K562 (cell line): Measurements from ENCODE around the gene GOLGA5. TPM values are rescaled to one million over a fixed set of nuclear protein-coding genes. Genes with fewer than 3 reads are reported as not detected.

Source experiments
- CBFA2T3 ChIP-seq: fragments of 450-650 bp; IDR thresholded peaks from 2 replicates; pipeline ENCODE4 v1.6.1; 2017
- FUS ChIP-seq: fragments of 200-400 bp; formaldehyde crosslinking; optimal IDR thresholded peaks from 2 replicates; pipeline ENCODE3; 2017; ENCODE audit warnings: low read depth, low read length
- MLLT1 ChIP-seq, 2 experiments: fragments of 450-650 bp; IDR thresholded peaks; 2 replicates each; pipeline ENCODE4 v1.6.1; 2016
- NRF1 ChIP-seq, 2 experiments: fragments of 450-650 bp; IDR thresholded peaks in 1 of 2; conservative IDR thresholded peaks in 1 of 2; 2 replicates each; pipeline ENCODE4 v1.6.1; 2014; ENCODE audit warnings: mild to moderate bottlenecking in 2 of 2
- UBTF ChIP-seq, 2 experiments: IDR thresholded peaks; 2 replicates each; pipeline ENCODE4 v1.6.1; 2012; ENCODE audit warnings: improper control_type of control experiment in 2 of 2, low read depth in 2 of 2, low read length in 2 of 2, borderline replicate concordance in 1 of 2
- ZNF12 ChIP-seq: sonication (generic); formaldehyde crosslinking; IDR thresholded peaks from 2 replicates; pipeline ENCODE4 v1.4.0; 2020; ENCODE audit warnings: mild to moderate bottlenecking, missing genetic modification reagents
- ZNF134 ChIP-seq: fragments of 250-450 bp; sonication (Bioruptor Pico); conservative IDR thresholded peaks from 2 replicates; pipeline ENCODE4 v1.4.0; 2020
- ZNF586 ChIP-seq: fragments of 450-650 bp; formaldehyde crosslinking; conservative IDR thresholded peaks from 2 replicates; pipeline ENCODE4 v1.4.0; 2020; ENCODE audit warnings: mild to moderate bottlenecking, moderate library complexity
- ZNF764 ChIP-seq: fragments of 250-450 bp; sonication (Bioruptor Pico); IDR thresholded peaks from 2 replicates; pipeline ENCODE4 v1.4.0; 2020; ENCODE audit warnings: low read depth, mild to moderate bottlenecking, moderate library complexity
- polyA plus RNA-seq, 8 experiments: library from polyadenylated mRNA; depleted of rRNA in 4 of 8; stranded (reverse) in 5 of 8; unstranded in 3 of 8; fragments of >200 nt; fragmentation: Nextera tagmentation in 2 of 8; fragmentation: Illumina TruSeq in 1 of 8; extraction: Ambion mirVana in 2 of 8; extraction: Trizol in 1 of 8; gene quantifications; 2 replicates each; pipeline versions ENCODE4 v1.2.1 to v1.2.3, GENCODE V29; 2011 to 2014; ENCODE audit warnings: inconsistent platforms in 1 of 8, missing spikeins in 1 of 8
- total RNA-seq, 7 experiments: library from RNA; depleted of rRNA in 6 of 7; stranded (reverse); fragments of >200 nt in 6 of 7; fragmentation: Illumina TruSeq in 2 of 7; extraction: Trizol in 2 of 7; gene quantifications; 2 replicates each; pipeline versions ENCODE4 v1.2.1 to v1.2.3, GENCODE V29; 2011 to 2021; ENCODE audit warnings: low replicate concordance in 1 of 7
- TF ChIP-seq, protein P1 (sequence below): fragments of 450-650 bp; IDR thresholded peaks from 2 replicates; pipeline ENCODE4 v1.6.1; 2016; ENCODE audit warnings: low read depth
- TF ChIP-seq, protein P2 (sequence below): IDR thresholded peaks from 2 replicates; pipeline ENCODE4 v1.6.1; 2014; ENCODE audit warnings: antibody characterized with exemption

GOLGA5 gene
- total and polyA plus RNA-seq, 9 of the 15 experiments (the other 6 are each of a cell fraction or from before 2014, with no cell fraction given), result 5.7 to 19.6 (median 12.7) TPM

GRCh38 chr14:92846162-92846897, 52.2 kb downstream of the GOLGA5 start (continued):
- peak; percentile 66 for TF ChIP-seq CBFA2T3
- TF ChIP-seq NRF1 (conservative IDR thresholded peaks at IDR 0.05 in 1 of 2, IDR thresholded peaks at IDR 0.05 in 1 of 2), result no peak
- TF ChIP-seq FUS, result no peak
- TF ChIP-seq, protein P1, sequence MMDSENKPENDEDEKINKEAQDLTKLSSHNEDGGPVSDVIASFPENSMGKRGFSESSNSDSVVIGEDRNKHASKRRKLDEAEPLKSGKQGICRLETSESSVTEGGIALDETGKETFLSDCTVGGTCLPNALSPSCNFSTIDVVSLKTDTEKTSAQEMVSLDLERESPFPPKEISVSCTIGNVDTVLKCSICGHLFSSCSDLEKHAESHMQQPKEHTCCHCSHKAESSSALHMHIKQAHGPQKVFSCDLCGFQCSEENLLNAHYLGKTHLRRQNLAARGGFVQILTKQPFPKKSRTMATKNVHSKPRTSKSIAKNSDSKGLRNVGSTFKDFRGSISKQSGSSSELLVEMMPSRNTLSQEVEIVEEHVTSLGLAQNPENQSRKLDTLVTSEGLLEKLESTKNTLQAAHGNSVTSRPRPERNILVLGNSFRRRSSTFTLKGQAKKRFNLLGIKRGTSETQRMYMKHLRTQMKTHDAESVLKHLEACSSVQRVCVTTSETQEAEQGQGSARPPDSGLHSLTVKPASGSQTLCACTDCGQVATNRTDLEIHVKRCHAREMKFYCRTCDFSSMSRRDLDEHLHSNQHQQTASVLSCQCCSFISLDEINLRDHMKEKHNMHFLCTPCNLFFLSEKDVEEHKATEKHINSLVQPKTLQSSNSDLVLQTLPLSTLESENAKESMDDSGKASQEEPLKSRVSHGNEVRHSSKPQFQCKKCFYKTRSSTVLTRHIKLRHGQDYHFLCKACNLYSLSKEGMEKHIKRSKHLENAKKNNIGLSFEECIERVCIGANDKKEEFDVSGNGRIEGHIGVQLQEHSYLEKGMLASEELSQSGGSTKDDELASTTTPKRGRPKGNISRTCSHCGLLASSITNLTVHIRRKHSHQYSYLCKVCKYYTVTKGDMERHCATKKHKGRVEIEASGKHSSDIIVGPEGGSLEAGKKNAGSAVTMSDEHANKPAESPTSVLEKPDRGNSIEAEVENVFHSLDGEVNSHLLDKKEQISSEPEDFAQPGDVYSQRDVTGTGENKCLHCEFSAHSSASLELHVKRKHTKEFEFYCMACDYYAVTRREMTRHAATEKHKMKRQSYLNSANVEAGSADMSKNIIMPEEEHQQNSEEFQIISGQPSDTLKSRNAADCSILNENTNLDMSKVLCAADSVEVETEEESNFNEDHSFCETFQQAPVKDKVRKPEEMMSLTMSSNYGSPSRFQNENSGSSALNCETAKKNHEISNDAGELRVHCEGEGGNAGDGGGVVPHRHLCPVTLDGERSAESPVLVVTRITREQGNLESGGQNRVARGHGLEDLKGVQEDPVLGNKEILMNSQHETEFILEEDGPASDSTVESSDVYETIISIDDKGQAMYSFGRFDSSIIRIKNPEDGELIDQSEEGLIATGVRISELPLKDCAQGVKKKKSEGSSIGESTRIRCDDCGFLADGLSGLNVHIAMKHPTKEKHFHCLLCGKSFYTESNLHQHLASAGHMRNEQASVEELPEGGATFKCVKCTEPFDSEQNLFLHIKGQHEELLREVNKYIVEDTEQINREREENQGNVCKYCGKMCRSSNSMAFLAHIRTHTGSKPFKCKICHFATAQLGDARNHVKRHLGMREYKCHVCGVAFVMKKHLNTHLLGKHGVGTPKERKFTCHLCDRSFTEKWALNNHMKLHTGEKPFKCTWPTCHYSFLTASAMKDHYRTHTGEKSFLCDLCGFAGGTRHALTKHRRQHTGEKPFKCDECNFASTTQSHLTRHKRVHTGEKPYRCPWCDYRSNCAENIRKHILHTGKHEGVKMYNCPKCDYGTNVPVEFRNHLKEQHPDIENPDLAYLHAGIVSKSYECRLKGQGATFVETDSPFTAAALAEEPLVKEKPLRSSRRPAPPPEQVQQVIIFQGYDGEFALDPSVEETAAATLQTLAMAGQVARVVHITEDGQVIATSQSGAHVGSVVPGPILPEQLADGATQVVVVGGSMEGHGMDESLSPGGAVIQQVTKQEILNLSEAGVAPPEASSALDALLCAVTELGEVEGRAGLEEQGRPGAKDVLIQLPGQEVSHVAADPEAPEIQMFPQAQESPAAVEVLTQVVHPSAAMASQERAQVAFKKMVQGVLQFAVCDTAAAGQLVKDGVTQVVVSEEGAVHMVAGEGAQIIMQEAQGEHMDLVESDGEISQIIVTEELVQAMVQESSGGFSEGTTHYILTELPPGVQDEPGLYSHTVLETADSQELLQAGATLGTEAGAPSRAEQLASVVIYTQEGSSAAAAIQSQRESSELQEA, result no peak
- no peak for TF ChIP-seq MLLT1 (IDR thresholded peaks at IDR 0.05)
- TF ChIP-seq ZNF764 (CRISPR knock-in tag), result no peak
- TF ChIP-seq UBTF (IDR thresholded peaks at IDR 0.05; ENCODE audit: borderline replicate concordance in 1 of 2, low read depth in 2 of 2, low read length in 2 of 2), result no peak
- no peak for TF ChIP-seq ZNF586 (CRISPR knock-in tag)
- TF ChIP-seq ZNF134 (CRISPR knock-in tag), result no peak
- TF ChIP-seq ZNF12, result no peak
- TF ChIP-seq, protein P2, sequence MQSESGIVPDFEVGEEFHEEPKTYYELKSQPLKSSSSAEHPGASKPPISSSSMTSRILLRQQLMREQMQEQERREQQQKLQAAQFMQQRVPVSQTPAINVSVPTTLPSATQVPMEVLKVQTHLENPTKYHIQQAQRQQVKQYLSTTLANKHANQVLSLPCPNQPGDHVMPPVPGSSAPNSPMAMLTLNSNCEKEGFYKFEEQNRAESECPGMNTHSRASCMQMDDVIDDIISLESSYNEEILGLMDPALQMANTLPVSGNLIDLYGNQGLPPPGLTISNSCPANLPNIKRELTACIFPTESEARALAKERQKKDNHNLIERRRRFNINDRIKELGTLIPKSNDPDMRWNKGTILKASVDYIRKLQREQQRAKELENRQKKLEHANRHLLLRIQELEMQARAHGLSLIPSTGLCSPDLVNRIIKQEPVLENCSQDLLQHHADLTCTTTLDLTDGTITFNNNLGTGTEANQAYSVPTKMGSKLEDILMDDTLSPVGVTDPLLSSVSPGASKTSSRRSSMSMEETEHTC, result no peak
